Upper lobe of right lung (tissue), 1 donor: Measurements from ENCODE around the gene ZBTB7C. TPM values are rescaled to one million over a fixed set of nuclear protein-coding genes. Genes with fewer than 3 reads are reported as not detected.
A peak's percentile ranks its signal among the peaks of the same experiment; 100 is the strongest.

ENCODE experiments used
- ATAC-seq: fragments of 200-7000 bp; cut with Tn5 transposase; one replicate; pipeline ENCODE4 v1.9.1; 2020; ENCODE audit warnings: mild to moderate bottlenecking, moderate library complexity
- DNase-seq: peaks from one replicate; pipeline ENCODE4 v3.0.0-alpha.2; 2020
- H3K27ac ChIP-seq: fragments of 200-600 bp; one replicate; pipeline ENCODE4 v1.8.0; 2022
- H3K27me3 ChIP-seq: fragments of 200-600 bp; one replicate; pipeline ENCODE4 v1.8.0; 2022; ENCODE audit warnings: mild to moderate bottlenecking
- H3K36me3 ChIP-seq: fragments of 200-600 bp; one replicate; pipeline ENCODE4 v1.8.0; 2022
- H3K4me1 ChIP-seq: fragments of 200-600 bp; one replicate; pipeline ENCODE4 v1.8.0; 2022
- H3K4me3 ChIP-seq: fragments of 200-600 bp; one replicate; pipeline ENCODE4 v1.8.0; 2022; ENCODE audit warnings: mild to moderate bottlenecking
- H3K9me3 ChIP-seq: fragments of 200-600 bp; one replicate; pipeline ENCODE4 v1.8.0; 2022
- CTCF ChIP-seq: fragments of 200-600 bp; IDR thresholded peaks from one replicate; pipeline ENCODE4 v1.8.0; 2022; ENCODE audit warnings: antibody characterized with exemption
- intact Hi-C: fragments of 100-400 bp; cut with DNase I; formaldehyde crosslinking; loops from one replicate; pipeline ENCODE4 v1.11.0; 2022
- total RNA-seq: library from RNA; stranded (reverse); fragmentation: NEBNext Ultra II Directional; extraction: Animal tissue kit (Norgen Biotek cat#: 25700); gene quantifications from one replicate; pipeline ENCODE4 v1.2.1, GENCODE V29; 2021
- donor health status: DM: no; HTN: yes; CAD: no; lungs with severe emphysema.

The ZBTB7C gene
- total RNA-seq, 1 donor from 2014 or later = 17.7 TPM

DNA sequence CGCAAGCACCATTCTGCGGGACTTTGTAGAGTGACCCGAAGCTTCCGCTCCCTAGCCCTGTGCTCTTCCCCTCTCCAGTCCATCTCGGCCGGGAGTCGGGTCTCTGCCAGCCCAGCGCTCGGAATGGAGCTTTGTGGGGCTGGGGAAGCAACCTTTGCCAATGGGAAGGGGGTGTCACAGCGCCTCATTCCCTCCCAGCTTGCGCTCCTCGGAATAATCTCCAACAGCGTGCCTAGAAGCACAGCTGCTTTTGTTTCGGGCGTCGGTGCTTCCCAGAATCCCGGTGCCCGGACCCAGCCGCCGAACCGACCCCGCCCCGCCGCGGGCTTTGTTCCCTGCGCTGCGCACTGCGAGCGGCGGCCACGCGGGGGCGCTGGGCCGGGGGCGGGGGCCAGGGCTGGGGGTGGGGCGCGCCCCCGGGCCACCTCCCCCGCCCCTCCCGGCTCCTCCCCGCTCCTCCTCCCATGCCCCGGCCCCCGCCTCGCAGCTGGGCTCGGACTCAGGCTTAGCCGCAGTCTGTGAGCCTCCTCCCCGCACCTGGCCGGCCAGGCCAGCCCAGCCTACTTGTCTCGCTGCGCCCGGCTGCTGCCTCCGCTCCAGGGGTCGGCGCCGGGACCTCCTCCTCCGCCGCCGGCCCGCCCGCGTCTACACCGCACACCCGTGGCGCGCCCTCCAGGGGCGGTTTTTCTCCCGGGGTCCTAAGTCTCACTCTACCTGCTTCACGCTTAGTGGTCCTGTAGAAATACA, 401.1 kb downstream of the ZBTB7C start:
- intact Hi-C loops = no loop called here

DNA sequence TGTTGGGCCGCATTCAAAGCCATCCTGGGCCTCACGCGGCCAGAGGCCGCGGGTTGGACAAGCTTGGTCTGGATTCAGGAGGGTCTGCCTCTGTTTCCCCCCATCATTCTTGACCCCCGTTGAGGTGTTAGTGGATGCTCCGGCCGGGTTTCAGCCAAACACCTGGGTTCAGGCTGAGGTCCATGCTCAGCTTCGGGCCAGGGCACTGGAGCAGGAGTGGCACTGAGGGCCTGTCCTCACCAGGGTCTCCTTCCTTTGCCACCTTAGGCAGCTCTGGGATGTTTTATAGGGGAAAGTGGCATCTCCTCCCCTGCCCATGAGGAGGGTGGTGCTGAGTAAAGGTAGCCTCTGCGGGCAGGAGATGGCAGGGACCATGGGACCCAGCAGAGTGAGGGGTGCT, 401.8 kb downstream of the ZBTB7C start:
- ATAC-seq (no peak), DNase-seq (no peak)
- H3K27me3 ChIP-seq = no peaks in the 10 kb centered on the region
- no peak for TF ChIP-seq CTCF
- H3K9me3 ChIP-seq = no peaks in the 10 kb centered on the region
- intact Hi-C loops = no loop called here
- no peaks in the 10 kb centered on the region for H3K36me3 ChIP-seq
- peak overlapping the region; percentile 58 for H3K4me3 ChIP-seq
- no peak overlapping the region for H3K27ac ChIP-seq
- H3K4me1 ChIP-seq = peaks cover 10% of the 10 kb centered on the region

More for the DNA sequence above, 401.1 kb downstream of the ZBTB7C start:
- Histone ChIP-seq H3K4me1 (peaks cover 10% of the 10 kb centered on the region), H3K27me3 (no peaks in the 10 kb centered on the region), H3K4me3 (peak overlapping the region; percentile 58), H3K36me3 (no peaks in the 10 kb centered on the region), H3K9me3 (no peaks in the 10 kb centered on the region), H3K27ac (no peak overlapping the region)
- peak; percentile 88 for DNase-seq
- peak; percentile 95 for ATAC-seq
- TF ChIP-seq CTCF = peak; percentile 56

DNA sequence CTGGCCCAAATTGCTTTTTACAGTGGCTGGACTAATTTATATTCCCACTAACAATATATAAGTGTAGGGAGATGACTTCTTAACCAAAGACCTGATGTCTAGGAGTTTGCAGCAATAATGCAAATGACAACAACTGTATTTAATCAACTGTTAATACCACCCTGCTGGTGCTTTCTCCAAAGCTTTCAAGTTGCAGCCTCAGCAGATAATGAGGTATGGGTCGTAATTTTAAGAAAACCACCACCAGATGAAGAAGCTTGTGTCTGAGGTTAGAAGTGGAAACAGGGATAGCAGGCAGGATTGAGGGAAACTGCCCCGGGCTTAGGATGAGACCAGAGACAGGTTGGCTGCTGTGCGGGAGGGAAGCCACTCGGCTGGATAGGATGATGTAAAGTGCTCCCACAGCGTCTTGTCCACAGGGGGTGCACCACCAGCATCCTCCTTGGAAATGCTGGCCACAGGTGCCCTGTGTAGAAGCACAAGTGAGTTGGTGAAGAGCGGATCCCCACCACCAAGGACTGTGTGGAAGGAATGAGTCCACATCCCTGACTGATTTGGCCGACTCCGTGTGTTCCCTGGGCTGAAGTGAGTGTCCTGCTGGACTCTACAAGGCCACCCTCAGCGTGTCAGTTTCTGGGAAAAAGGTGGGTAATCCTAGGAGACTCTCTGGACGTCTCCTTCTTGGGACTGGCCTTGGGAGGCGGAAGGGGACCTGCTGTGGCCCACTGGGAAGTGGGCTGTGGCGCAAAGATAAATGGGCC, 402.6 kb downstream of the ZBTB7C start:
- no peak for TF ChIP-seq CTCF
- H3K27ac ChIP-seq = no peak overlapping the region
- intact Hi-C loops = no loop called here
- peaks cover 10% of the 10 kb centered on the region for H3K4me1 ChIP-seq
- H3K9me3 ChIP-seq = no peaks in the 10 kb centered on the region
- no peak for DNase-seq
- H3K36me3 ChIP-seq = no peaks in the 10 kb centered on the region
- H3K4me3 ChIP-seq = no peak overlapping the region
- no peaks in the 10 kb centered on the region for H3K27me3 ChIP-seq
- ATAC-seq = no peak

DNA sequence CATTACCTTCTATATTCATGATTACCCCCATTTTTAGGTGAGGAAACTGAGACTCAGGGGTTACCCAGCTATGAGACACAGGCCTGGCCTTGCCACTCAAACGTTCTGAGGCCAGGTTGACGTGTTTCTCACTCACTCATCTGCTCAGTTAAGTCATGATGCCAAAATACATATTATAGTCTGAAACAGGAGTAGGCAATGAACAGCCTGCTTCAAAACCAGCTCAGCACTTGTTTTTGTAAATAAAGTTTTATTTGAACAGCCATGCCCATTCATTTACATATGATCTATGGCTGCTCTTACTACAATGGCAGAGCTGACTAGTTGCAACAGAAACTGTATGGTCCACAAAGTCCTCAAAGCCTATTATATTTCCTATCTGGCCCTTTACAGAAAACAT, 404.6 kb downstream of the ZBTB7C start:
- Histone ChIP-seq H3K36me3 (no peaks in the 10 kb centered on the region), H3K27ac (no peak overlapping the region), H3K4me3 (no peak overlapping the region), H3K27me3 (no peaks in the 10 kb centered on the region), H3K9me3 (no peaks in the 10 kb centered on the region), H3K4me1 (peaks cover 10% of the 10 kb centered on the region)
- intact Hi-C loops = no loop called here
- ATAC-seq (no peak), DNase-seq (no peak)
- TF ChIP-seq CTCF = no peak

- Histone ChIP-seq H3K4me1 (peaks cover 8% of the 10 kb centered on the region), H3K27me3 (no peaks in the 10 kb centered on the region), H3K9me3 (no peaks in the 10 kb centered on the region), H3K4me3 (no peak overlapping the region), H3K36me3 (no peaks in the 10 kb centered on the region), H3K27ac (peak overlapping the region; percentile 3)
- no peak for TF ChIP-seq CTCF
- intact Hi-C loops = no loop called here
- peak; percentile 9 for ATAC-seq
- no peak for DNase-seq
These were observed 405.5 kb downstream of the ZBTB7C start for GRCh38 chr18:48003426-48004349.
